Fibroblast of peridontal ligament (primary cell): ENCODE data around the gene DENND6A.
"Not testable (repeated sequence)": the region's sequence is repeated elsewhere in the genome, so short reads cannot be mapped to it uniquely, and the experiment has no call there.

Source experiments
- DNase-seq: peaks from one replicate; pipeline ENCODE4 v3.0.0-alpha.2; 2010; ENCODE audit errors: extremely low read depth

The DENND6A gene, protein sequence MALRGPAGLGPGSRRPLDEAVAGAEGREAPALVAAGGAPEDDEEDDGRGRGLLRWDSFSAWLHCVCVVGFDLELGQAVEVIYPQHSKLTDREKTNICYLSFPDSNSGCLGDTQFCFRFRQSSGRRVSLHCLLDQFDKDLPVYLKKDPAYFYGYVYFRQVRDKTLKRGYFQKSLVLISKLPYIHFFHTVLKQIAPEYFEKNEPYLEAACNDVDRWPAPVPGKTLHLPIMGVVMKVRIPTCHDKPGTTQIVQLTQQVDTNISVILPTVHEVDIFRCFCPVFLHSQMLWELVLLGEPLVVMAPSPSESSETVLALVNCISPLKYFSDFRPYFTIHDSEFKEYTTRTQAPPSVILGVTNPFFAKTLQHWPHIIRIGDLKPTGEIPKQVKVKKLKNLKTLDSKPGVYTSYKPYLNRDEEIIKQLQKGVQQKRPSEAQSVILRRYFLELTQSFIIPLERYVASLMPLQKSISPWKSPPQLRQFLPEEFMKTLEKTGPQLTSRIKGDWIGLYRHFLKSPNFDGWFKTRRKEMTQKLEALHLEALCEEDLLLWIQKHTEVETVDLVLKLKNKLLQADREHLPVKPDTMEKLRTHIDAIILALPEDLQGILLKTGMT

DNA sequence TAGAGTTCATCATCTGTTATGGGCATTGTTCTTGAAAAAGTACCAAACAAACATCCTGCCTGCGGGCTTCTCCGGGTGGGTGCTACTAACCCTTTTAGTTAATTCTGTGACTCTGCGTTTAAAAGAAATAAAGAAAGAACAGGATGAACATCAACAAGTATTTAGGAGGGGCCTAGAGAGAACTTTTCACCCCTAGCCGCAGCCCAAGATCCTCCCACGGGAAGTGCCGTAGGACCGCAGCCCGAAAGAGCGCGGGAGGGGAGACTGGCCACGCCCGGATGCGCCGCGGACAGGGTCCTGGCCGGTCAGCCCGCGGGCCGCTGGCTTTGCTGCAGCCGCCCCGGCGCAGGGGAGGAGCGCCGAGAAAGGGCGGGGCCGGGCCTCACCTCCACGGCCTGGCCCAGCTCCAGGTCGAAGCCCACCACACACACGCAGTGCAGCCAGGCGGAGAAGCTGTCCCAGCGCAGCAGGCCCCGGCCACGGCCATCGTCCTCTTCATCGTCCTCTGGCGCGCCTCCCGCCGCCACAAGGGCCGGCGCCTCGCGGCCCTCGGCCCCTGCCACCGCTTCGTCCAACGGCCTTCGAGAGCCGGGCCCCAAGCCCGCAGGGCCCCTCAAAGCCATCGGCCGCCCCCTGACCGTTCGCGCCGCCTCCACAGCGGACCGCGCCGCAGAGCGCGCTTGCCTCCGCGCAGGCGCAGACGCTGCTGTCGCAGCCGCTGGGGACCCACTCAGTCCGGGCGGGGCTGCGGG lies at the start of gene DENND6A:
TSS of gene DENND6A (minus strand) at position 682 of the 752 bp plus-strand sequence. CDS start at position 623, 59 bp downstream.
- DNase-seq = peak; percentile 84

DNA sequence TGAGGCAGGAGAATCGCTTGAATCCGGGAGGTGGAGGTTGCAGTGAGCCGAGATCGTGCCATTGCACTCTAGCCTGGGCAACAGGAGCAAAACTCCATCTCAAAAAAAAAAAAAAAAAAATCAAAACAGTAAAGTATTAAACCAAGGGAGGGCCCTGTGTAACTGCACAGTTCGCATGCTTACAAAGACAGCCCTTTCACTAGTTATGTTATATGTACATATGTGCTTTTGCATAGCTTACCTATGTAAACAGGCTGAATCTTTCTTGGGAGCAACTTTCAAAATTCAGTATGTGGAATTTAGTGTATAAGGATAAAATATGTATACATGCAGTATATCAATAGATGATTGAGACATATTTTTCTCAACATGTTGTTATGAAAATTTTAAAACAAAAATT lies 47.1 kb upstream of the DENND6A start:
- DNase-seq = no peak

DNA sequence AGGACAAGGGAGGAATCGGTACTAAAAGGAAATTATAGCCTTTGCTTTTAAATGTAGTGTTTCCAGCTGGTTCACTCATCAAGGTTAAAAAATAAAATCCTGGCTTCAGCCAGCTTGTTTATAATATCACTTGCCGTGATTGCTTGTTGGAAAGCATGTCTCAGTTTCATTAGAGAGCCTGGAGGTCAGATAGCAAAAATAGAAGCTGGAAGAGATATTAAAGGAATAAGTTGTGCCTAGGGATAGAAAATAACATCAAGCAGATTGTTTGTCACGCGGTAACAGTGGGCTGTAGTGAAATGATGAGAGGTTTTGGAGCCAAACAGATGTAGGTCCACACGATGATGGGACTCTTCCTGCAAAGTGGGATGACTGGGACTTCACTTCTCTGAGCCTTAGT lies 45.5 kb upstream of the DENND6A start:
- no peak for DNase-seq

DNA sequence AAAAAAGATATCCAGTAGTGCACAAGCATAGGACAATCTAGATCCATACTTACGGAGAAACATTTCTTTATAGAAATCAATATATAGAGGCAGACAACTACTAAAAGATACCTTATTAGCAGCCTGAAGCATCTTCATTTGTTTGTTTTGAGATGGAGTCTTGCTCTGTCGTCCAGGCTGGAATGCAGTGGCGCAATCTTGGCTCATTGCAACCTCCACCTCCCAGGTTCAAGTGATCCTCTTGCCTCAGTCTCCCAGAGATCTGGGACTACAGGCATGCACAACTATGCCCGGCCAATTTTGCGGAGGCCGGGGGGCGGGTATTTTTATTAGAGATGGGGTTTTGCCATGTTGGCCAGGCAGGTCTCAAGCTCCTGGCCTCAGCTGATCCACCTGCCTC lies 45.0 kb upstream of the DENND6A start:
- no peak for DNase-seq

DNA sequence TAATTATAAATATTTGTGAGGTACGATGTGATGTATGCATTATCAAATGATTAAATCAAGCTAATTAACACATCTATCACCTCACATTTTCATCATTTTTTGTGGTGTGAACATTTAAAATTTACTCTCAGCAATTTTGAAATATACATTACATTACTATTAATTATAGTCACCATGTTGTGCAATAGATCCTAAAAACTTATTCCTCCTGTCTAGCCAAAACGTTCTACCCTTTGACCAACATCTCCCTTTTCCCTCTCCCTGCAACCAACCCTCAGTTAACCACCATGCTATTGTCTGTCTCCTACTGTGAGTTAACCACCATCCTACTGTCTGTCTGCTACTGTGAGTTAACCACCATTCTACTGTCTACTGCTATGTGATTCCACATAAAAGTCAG lies 42.5 kb upstream of the DENND6A start:
- DNase-seq = no peak

DNA sequence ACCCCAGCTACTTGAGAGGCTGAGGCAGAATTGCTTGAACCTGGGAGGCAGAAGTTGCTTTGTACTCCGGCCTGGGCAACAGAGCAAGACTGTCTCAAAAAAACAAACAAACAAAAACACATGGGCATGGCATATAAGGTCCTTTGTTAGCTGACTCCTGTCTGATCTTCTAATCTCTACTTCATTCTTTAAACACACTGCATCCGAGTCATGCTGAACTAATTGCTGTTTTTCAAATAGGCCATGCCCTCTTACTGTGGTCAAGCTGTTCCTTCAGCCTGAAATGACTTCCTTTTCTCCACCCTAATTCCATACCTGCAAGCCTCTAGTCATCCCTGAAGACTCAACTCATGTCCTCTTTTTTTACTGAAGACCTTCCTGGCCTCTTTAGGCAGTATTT lies 40.9 kb upstream of the DENND6A start:
- DNase-seq = no peak

DNA sequence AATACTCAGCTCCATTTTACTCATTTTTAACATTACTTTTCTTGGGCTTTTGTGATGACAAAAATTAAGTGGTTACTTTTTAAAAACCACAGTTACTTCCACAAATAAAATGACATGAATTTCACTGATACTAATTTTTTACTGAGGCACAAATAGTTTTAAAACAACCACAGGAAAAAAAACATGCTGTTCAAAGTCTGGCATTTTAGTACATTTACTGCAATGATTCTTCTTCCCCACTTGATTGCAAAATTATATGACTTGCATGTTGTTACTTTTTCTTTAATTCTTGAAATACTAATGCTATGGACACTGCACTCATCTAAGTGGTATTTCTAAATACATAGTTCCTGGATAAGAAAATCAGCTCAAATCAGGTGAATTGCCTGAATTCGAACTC lies 38.4 kb upstream of the DENND6A start:
- DNase-seq = no peak

DNA sequence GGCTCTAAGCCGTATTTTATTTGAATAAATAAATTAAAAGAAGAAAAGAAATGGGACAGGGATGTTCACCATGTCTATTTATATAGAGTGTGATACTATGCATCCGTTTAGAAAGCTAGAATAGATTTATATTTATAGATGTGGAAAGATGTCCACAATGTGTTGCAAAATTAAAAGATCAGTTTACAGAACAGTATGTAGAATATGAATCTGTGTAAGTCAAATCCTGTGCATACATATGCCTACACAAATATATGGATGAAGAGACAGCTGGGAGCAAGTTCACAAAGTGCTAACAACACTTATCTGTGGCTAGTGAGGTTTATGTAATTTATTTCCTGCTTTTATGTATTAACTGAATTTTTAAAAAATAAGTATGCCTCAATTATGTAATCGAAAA lies 37.8 kb upstream of the DENND6A start:
- no peak for DNase-seq

DNA sequence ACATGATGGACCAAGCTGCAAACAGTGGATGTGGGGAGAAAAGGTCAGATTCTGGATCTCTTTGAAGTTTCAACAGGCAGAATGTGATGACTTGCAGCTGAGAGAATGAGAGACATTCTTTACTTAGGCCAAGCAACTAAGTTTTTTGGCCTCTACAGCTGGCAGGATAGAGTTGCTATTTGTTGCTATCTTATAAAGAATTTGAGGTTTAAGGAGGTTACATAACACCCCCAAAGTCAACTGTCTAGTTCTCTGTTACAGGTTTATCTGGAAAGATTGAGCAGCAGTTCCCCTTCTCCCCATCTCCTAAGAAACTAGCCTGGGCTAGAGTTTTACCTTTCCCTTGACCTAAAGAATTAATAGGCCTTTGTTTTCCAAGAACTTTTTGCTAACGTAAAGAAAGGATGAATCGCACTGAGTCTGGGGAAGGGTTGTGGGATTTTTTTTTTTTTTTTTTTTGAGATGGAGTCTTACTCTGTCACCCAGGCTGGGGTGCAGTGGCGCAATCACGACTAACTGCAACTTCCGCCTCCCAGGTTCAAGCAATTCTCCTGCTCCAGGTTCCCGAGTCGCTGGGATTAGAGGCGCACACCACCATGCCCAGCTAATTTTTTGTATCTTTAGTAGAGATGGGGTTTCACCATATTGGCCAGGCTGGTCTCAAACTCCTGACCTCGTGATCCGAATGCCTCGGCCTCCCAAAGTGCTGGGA lies 36.6 kb upstream of the DENND6A start:
- peak; percentile 29 for DNase-seq

DNA sequence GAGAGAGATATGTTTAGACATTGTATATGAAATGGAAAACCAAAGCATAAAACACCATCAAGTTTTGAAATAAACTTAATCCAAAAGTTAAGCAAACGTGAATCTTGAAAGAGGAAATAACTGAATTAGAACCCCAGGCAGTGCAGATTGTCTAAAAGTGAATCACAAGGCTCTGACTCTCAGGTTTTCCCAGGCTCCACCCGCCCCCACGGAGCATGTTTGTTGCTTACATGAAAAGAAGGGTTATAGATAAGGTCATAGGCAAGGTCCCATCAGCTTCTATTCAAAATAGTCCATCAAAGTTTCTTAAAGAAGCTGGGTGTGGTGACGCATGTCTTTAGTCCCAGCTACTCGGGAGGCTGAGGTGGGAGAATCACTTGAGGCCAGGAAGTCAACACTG lies 34.2 kb upstream of the DENND6A start:
- no peak for DNase-seq

DNA sequence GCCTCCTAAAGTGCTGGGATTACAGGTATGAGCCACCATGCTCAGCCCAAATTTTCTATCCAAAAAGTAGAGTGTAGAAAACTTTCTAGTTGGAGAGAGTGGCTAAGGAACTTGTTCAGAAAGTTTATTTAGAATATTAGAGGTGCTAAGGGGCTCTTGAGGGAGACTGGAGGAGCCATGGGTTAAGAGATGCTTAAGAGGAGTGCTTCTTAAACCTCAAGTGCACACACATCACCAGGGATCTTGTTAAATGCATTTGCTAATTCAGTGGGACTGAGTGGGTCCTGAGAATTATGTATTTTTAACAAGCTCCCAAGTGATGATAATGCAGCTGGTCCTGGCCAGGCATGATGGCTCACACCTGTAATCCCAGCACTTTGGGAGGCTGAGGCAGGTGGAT lies 33.5 kb upstream of the DENND6A start:
- DNase-seq = no peak

DNA sequence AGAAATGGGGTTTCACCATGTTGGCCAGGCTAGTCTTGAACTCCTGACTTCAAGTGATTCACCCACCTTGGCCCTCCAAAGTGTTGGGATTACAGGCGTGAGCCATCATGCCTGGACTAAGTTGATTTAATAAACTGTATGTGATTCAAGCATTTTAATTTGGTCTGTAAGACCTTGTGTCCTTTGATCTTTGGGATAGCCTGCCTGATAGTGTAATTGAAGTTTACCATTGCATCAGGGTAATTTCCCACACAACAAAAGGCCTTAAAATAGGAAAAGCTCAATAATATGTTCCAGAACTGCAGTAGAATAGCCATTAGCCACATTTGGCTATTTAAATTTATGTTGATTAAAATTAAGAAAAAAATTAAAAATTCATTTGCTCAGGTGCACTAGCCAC lies 25.2 kb upstream of the DENND6A start:
- DNase-seq = no peak

DNA sequence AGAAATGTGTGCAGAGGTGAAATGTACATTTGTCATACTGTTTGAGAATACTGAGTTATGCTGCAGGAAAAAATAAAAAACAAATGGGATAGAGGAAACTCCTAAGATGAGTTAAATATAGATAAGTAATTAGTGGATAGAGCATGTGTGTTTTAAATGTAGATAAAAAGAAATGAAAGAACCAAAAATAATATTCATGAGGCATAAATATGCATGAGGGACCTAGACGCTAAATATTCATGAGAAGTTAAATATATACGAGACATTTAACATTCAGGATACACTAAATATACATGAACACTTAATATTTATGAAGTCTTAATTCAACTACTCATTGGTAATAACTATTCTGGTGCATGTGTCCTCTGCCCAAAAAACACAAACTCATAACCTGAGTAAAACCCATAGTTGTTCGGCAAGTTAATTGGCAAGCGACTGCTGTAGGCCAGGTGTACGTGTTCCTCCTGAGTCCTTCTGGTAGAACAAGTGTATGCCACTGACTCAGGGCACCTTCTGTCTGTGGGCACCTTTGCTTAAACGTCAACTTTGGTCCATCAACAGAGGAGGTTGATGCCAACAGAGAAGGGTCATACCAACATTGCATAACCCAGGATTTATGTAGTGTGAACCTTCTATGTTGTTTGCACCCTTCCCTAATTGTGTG lies 24.5 kb upstream of the DENND6A start:
- no peak for DNase-seq

DNA sequence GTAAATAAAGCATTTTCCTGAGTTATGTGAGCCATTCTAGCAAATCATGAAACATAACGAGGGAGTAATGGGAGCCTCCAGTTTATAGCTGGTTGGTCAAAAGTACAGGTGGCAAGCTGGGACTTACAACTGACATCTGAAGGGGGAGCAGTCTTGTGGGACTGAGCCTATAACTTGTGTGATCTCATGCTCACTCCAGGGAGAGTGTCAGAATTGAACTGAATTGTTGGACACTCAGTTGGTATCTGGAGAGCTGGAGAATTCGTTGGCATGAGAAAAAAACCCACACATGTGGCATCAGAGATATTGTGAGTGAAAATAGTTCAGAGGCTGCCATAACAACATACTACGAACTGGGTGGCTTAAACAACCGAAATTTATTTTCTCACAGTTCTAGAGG lies 22.8 kb upstream of the DENND6A start:
- no peak for DNase-seq

DNA sequence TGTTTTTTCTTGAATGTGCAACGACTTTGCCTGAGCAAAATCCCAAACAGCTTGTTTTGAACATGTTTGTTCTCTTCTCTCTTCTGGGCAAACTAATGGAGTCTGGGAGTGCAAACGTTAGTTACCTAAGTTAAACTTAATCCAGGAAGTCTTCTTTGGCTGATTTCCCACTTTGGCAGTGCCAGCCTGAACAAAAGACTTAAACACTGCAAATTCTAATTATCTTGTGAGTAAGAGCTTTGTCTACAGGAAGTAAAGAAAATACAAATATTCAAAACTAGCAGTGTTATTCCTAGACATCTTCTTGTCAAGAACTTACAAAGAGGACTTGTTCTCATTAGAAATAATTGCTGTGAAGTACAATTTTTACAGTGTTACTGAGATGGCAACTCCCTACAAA lies 16.7 kb upstream of the DENND6A start:
- DNase-seq = no peak

DNA sequence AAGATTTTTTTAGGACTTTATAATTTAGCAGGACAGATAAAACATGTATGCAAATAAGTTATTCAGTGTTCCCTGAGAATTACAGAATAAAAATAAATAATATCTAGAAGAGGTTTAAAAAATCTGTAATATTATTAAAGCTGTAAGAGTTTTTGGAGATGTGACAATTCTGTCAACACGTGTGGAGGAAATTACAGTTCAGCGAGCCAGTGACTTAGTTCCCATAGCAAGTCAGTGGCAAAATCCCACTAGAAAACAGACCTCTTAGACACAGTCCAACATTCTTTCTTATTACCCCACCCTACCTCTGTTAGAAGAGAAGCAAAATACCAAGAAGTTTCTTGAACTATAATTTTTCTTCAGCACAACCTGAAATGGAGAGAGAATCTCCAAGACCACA lies 16.2 kb upstream of the DENND6A start:
- no peak for DNase-seq

DNA sequence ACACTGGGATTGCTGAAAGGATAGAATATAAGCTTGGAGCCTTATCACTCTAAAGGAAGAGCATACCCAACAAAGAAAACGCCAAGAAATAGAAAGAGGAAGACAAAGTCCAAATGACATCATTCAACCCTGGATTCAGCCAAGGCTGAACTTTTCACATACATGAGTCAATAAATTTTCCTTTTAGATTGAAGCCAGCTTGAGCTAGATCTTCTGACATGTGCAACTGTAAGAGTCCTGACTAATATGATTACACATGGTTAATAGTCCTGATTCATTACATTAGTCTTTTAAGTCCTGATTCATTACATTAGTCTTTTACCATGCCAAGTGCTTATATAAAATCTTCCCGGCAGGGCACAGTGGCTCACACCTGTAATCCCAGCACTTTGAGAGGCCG lies 13.6 kb upstream of the DENND6A start:
- peak; percentile 85 for DNase-seq

DNA sequence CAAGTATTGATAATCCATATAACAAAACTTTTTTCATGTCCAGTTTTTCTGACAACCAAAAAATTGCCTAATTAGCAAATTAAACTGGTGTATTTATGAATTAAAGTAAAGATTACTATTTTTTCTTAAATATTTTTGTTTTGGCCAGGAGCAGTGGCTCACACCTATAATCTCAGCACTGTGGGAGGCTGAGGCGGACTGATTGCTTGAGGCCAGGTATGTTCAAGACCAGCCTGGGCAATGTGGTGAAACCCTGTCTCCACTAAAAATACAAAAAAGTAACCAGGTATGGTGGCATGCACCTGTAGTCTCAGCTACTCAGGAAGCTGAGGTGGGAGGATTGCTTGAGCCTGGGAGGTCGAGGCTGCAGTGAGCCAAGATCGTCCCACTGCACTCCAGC lies 12.5 kb upstream of the DENND6A start:
- not testable (repeated sequence) for DNase-seq

DNA sequence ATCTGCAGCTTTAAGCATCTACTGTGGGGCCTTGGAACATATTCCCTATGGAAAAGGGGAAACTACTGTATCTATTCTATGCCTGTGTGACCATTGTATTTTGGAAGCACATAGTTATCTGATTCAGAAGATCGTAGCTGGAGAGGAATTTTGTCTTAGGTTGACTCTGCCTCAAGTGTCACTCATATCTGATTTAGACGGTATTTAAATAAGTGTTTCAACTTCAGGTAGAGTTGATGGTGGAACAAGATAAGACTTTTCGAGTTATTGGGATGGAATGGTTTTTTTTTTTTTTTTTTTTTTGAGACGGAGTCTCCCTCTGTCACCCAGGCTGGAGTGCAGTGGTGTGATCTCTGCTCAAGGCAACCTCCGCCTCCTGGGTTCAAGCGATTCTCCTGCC lies 8.9 kb upstream of the DENND6A start:
- no peak for DNase-seq

DNA sequence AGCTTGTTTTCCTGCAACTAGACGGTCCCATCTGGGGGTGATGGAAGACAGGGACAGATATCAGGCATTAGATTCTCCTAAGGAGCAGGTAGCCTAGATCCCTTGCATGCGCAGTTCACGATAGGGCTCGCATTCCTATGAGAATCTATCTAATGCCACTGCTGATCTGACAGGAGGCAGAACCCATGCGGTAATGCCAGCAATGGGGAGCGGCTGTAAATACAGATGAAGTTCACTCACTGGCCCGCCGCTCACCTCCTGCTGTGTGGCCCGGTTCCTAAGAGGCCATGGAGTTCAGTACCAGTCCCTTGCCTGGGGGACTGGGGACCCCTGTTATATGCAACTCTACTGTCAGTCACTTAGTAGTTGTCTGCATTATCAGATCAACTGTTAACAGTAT lies 7.9 kb upstream of the DENND6A start:
- DNase-seq = no peak

DNA sequence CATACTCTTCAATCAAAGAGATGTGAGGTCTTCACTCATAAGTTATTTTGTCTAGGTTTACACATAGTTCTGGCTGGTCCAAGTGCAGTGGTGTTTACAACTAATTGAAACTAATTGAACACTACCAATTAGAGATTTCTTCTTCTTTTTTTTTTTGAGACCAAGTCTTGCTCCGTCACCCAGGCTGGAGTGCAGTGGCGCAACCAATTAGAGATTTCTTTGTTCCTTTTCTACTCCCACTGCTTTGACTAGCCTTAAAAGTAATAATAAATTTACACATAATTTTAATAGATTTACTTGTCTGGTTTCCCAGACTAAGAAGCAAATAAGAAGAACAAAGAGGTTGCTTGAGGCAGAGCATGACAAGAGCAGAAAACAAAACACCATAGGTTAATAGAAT lies 6.7 kb upstream of the DENND6A start:
- DNase-seq = no peak
